Spleen (tissue), 11 donors: Measurements from ENCODE around the gene CISH. TPM values are rescaled to one million over a fixed set of nuclear protein-coding genes. Genes with fewer than 3 reads are reported as not detected.
A peak's percentile ranks its signal among the peaks of the same experiment; 100 is the strongest.

Experiments
- DNase-seq: peaks from one replicate; pipeline ENCODE4 v3.0.0-alpha.2; 2020
- H3K27ac ChIP-seq, 8 donors: fragments of 200-600 bp; sonication (generic) in 7 of 8; 1 replicate in 4 of 8; 2 replicates in 4 of 8; pipeline versions ENCODE4 v1.5.0 to v1.8.0; 2016 to 2021; ENCODE audit warnings: inconsistent platforms in 4 of 8, mild to moderate bottlenecking in 4 of 8, moderate library complexity in 1 of 8
- H3K27me3 ChIP-seq, 7 donors: fragments of 200-600 bp; sonication (generic) in 6 of 7; replicated peaks in 1 of 7; 1 replicate in 4 of 7; 2 replicates in 3 of 7; pipeline versions ENCODE4 v1.5.0 to v1.8.0; 2016 to 2021; ENCODE audit warnings: inconsistent platforms in 3 of 7, mild to moderate bottlenecking in 1 of 7
- H3K36me3 ChIP-seq, 6 donors: fragments of 200-600 bp; sonication (generic) in 5 of 6; 1 replicate in 4 of 6; 2 replicates in 2 of 6; pipeline versions ENCODE4 v1.5.0 to v1.8.0; 2016 to 2021; ENCODE audit warnings: inconsistent platforms in 2 of 6
- H3K4me1 ChIP-seq, 6 donors: fragments of 200-600 bp; sonication (generic) in 5 of 6; 1 replicate in 3 of 6; 2 replicates in 3 of 6; pipeline versions ENCODE4 v1.5.0 to v1.8.0; 2016 to 2021; ENCODE audit warnings: inconsistent platforms in 3 of 6
- H3K4me3 ChIP-seq, 8 donors: fragments of 200-600 bp; sonication (generic) in 7 of 8; 1 replicate in 4 of 8; 2 replicates in 4 of 8; pipeline versions ENCODE4 v1.5.0 to v1.8.0; 2016 to 2021; ENCODE audit warnings: inconsistent platforms in 4 of 8, mild to moderate bottlenecking in 4 of 8, moderate library complexity in 2 of 8
- H3K9me3 ChIP-seq, 8 donors: fragments of 200-600 bp; sonication (generic) in 7 of 8; 1 replicate in 4 of 8; 2 replicates in 4 of 8; pipeline versions ENCODE4 v1.5.0 to v1.8.0; 2016 to 2021; ENCODE audit warnings: inconsistent platforms in 4 of 8
- CTCF ChIP-seq, 11 experiments: fragments of 200-600 bp in 7 of 11; fragments of 450-650 bp in 4 of 11; sonication (generic) in 4 of 11; IDR thresholded peaks in 8 of 11; conservative IDR thresholded peaks in 3 of 11; 1 replicate in 7 of 11; 2 replicates in 4 of 11; pipeline versions ENCODE4 v1.4.0 to v1.8.0; 2016 to 2021; ENCODE audit warnings: antibody characterized with exemption in 11 of 11, inconsistent platforms in 4 of 11, mild to moderate bottlenecking in 1 of 11
- POLR2A ChIP-seq, 3 donors: fragments of 450-650 bp; IDR thresholded peaks; one replicate each; pipeline ENCODE4 v1.5.1; 2017; ENCODE audit warnings: antibody characterized with exemption in 3 of 3, mild to moderate bottlenecking in 1 of 3
- POLR2AphosphoS5 ChIP-seq, 3 donors: sonication (generic); formaldehyde crosslinking; IDR thresholded peaks; one replicate each; pipeline ENCODE4 v1.5.1; 2017; ENCODE audit warnings: antibody characterized with exemption in 3 of 3
- WGBS, 5 donors: extraction: QIAGEN DNeasy Blood & Tissue Kit in 3 of 5; methylation state at CpG; one replicate each; pipeline versions ENCODE4 v1.1.5 to v1.1.7; 2013 to 2018; 5-methylcytosine and 5-hydroxymethylcytosine counted together
- intact Hi-C: fragments of 100-400 bp; cut with DNase I; formaldehyde crosslinking; loops from one replicate; pipeline ENCODE4 v1.15.0; 2023; ENCODE audit warnings: low total_unique reads
- polyA plus RNA-seq, 3 donors: library from polyadenylated mRNA; stranded (reverse); fragments of 200-250 nt; gene quantifications; one replicate each; pipeline ENCODE4 v1.2.1, GENCODE V29; 2013
- total RNA-seq, 7 donors: library from RNA; depleted of rRNA in 3 of 7; stranded (reverse); fragments of >200 nt in 3 of 7; fragmentation: NEBNext Ultra II Directional in 4 of 7; extraction: Animal tissue kit (Norgen Biotek cat#: 25700) in 4 of 7; gene quantifications; one replicate each; pipeline versions ENCODE4 v1.1.0 to v1.2.1, GENCODE V29; 2016 to 2021
- donor health status: healthy with polysubstance abuse.
- donor health status: DM: no; HTN: no; CAD: no; lungs with moderate emphysema.
- donor health status: DM: no; HTN: no; CAD: no.
- donor health status: Bipolar disorder and iron deficiency.
- donor health status: healthy.
- donor health status: DM: no; HTN: no; CAD: no.
- donor health status: DM: yes; HTN: yes; CAD: no.

The CISH gene
- total and polyA plus RNA-seq, 10 donors, result 2.9 to 23.6 (median 11.0) TPM

- Histone ChIP-seq H3K36me3 (peaks cover 0 to 45% (median 30%) of the 10 kb centered on the region in 6 donors), H3K27ac (peak overlapping the region in 7 of 8 donors; percentile 22 to 93 (median 87)), H3K9me3 (no peaks in the 10 kb centered on the region), H3K4me1 (peaks cover 41 to 97% (median 93%) of the 10 kb centered on the region in 6 donors), H3K27me3 (no peaks in the 10 kb centered on the region), H3K4me3 (peak overlapping the region in 7 of 8 donors; percentile 63 to 85 (median 70))
- no peak for TF ChIP-seq POLR2A (IDR thresholded peaks at IDR 0.05)
- no peak for TF ChIP-seq CTCF (IDR thresholded peaks at IDR 0.05 in 8 of 11, conservative IDR thresholded peaks at IDR 0.05 in 3 of 11)
- no peak for TF ChIP-seq POLR2AphosphoS5 (IDR thresholded peaks at IDR 0.05)
- 44 to 71% (median 64%) methylated on average over 4 to 5 of the region's 5 CpGs for WGBS, 5 donors
- no peak for DNase-seq
- intact Hi-C loops, result no loop called here
Observed at GRCh38 chr3:50609071-50609762, 2.4 kb downstream of the CISH start.

GRCh38 chr3:50608278-50608677, 3.3 kb downstream of the CISH start:
- 72 to 88% (median 83%) methylated on average over 3 to 7 of the region's 7 CpGs for WGBS, 5 donors
- intact Hi-C loops, result no loop called here
- Histone ChIP-seq H3K27me3 (no peaks in the 10 kb centered on the region), H3K27ac (peak overlapping the region in 4 of 8 donors; percentile 1 to 93 (median 92)), H3K4me1 (peaks cover 35 to 97% (median 92%) of the 10 kb centered on the region in 6 donors), H3K4me3 (peak overlapping the region in 5 of 8 donors; percentile 20 to 79 (median 70)), H3K9me3 (no peaks in the 10 kb centered on the region), H3K36me3 (peaks cover 0 to 53% (median 32%) of the 10 kb centered on the region in 6 donors)
- TF ChIP-seq CTCF (IDR thresholded peaks at IDR 0.05 in 8 of 11, conservative IDR thresholded peaks at IDR 0.05 in 3 of 11), result no peak
- TF ChIP-seq POLR2A (IDR thresholded peaks at IDR 0.05), result no peak
- TF ChIP-seq POLR2AphosphoS5 (IDR thresholded peaks at IDR 0.05), result no peak
- DNase-seq, result no peak

- intact Hi-C loops, result no loop called here
- H3K4me3 ChIP-seq, result peak overlapping the region in 7 of 8 donors; percentile 2 to 79 (median 66)
Observed at GRCh38 chr3:50607271-50608091, 4.1 kb downstream of the CISH start.

More at GRCh38 chr3:50607271-50608091, 4.1 kb downstream of the CISH start:
- no peak for DNase-seq
- no peaks in the 10 kb centered on the region for H3K9me3 ChIP-seq
- H3K27me3 ChIP-seq, result no peaks in the 10 kb centered on the region
- WGBS, 5 donors, result 84 to 88% (median 87%) methylated on average over 29 of the region's 29 CpGs
- H3K36me3 ChIP-seq, result peaks cover 0 to 58% (median 32%) of the 10 kb centered on the region in 6 donors
- TF ChIP-seq CTCF (IDR thresholded peaks at IDR 0.05 in 8 of 11, conservative IDR thresholded peaks at IDR 0.05 in 3 of 11), result no peak
- peak in 1 of 3 donors; percentile 39 for TF ChIP-seq POLR2AphosphoS5 (IDR thresholded peaks at IDR 0.05)
- peak overlapping the region in 5 of 8 donors; percentile 4 to 93 (median 91) for H3K27ac ChIP-seq
- H3K4me1 ChIP-seq, result peaks cover 34 to 97% (median 93%) of the 10 kb centered on the region in 6 donors
